Activated CD4-positive, CD25-positive, alpha-beta regulatory T cell treated with anti-CD3 and anti-CD28 coated beads, Interleukin-2, amount 50 U/mL, for 24 hours (primary cell): ENCODE data around the gene SLC10A6.

Experiments
- ATAC-seq, 2 donors: fragments of 150-1000 bp; cut with Tn5 transposase; one replicate each; pipeline ENCODE4 v1.10.0; 2021; ENCODE audit warnings: mild to moderate bottlenecking in 1 of 2, moderate library complexity in 1 of 2

SLC10A6 gene

DNA sequence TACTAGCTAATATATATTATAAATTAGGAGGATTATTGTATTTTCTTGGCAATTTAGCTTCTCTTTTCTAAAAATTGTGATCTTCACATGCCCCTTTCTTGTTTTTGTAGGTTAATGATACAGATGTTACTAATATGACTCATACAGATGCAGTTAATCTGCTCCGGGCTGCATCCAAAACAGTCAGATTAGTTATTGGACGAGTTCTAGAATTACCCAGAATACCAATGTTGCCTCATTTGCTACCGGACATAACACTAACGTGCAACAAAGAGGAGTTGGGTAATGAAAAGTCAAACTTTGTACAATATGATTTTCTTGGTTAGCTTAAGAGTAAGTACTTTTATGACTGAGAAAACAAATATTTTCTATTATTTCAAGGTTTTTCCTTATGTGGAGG is 74.1 kb downstream of the SLC10A6 start:
- no peak for ATAC-seq
